CD4-positive, alpha-beta T cell treated with Interleukin-4 for 1 hour (primary cell): Measurements from ENCODE around the gene RBM19.

ENCODE experiments used
- DNase-seq, 2 donors: peaks; one replicate each; pipeline ENCODE4 v3.0.0-alpha.2; 2020 to 2022

The RBM19 gene

DNA sequence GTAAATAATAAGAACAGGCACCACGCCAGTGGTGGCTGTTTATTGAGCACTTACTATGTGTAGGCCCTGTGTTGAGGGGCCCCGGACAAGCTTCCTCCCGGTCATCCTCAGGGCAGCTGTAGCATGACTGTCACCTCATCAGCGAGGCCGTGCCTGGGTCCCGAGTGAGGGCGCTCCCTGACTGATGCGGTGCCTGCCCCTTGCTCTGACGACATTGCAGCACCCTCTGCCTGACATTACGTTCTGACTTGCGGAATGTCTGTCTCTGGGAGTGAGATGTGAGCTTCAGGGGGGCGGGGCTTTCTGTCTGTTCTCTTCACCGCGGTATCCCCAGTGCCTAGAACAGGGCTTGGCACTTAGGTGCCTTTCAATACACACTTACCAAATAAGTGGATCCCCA, 167.6 kb downstream of the RBM19 start:
- no peak for DNase-seq

- no peak for DNase-seq
Measured at GRCh38 chr12:113797535-113797868, 168.6 kb downstream of the RBM19 start.

DNA sequence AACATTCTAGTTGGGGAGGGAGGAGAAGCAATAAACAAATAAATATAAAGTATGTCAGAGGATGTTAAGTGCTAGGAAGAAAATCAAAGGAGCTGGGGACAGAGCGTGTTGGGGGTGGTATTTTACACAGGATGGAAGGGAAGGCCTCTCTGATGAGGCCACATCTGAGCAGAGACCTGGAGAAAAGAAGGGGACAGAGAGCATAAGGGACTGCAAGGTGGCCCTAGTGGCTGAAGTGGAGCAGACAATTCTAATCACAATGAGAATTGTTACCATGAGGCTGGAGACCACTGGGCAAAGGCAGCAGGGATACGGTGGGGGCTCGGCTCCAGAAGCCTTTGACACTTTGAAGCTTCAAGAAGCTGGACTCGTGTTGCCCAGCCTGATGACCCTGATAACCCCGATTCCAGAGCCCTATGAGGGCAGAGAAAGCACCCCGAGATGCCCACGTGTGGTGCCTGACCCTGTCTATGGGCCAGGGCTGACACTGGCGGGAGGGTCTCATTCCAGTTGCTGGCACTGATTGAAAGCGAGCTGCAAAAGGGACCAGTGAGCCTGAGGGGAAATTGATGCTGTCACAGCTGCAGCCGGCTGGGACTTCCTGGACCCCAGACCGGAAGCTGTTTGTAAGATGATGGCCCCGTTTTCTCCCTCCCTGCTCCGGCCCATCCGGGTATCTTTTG, 169.1 kb downstream of the RBM19 start:
- no peak for DNase-seq

GRCh38 chr12:113796066-113796827, 169.9 kb downstream of the RBM19 start:
- DNase-seq: no peak

- no peak for DNase-seq
Measured at GRCh38 chr12:113795445-113795844, 170.7 kb downstream of the RBM19 start.

DNA sequence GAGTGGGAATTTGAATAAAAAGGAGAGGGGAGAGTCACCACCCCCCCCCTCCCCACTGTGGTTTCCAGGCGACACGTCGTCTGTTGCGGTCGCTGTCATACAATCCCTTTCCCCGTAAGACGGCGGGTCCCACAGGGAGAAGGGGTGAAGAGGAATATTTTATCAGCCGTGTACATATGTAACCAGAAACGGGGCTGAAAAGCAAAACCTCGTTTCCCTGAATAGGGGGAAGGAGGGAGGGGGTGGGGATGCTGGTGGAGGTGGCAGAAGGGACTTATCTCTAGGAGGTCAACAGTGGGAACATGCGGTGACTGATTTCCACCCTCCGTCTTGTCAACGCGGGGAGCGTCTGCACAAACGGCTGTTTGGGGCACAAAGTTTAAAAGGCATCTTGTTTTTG, 171.4 kb downstream of the RBM19 start:
- no peak for DNase-seq

DNA sequence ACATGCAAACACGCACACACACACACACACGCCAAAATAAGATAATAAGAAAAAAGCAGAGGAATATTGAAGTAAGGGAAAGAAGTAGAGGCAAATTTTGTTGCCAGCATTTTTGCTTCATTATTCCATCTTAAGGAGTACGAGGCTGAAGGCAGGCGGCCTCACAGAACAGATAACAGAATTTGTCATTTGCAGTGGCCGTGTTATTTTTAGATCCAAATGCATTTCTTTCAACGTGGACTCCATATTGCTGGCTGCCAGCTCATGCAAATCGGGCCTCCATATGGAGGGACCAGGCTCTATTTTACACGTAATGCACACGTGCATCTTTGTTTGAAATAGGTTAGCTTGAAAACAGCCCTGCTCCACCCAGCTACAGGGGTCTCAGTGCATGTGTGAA, 172.9 kb downstream of the RBM19 start:
- DNase-seq: no peak

- no peak for DNase-seq
Measured at GRCh38 chr12:113792450-113792849, 173.7 kb downstream of the RBM19 start.

GRCh38 chr12:113788020-113788856, 177.9 kb downstream of the RBM19 start:
- DNase-seq: no peak

DNA sequence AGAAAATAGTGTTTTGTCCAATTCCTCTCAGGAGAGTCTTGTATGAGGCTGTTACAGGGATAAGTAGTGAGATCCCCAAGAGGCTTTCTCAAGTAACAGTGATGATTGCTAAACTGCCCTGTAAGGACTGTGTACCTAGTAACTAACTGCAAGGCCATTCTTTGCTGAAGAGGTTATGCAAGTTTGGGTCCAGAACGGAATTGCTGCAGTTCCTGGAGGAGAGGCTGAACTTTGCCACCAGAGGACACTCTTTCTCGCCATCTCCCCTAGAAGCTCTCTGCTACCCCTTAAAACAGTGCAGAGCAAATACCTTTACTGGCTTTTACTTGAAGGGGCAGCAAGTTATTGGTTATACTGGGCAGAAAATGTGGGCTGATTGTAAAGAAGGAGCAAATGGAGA, 180.0 kb downstream of the RBM19 start:
- no peak for DNase-seq

- no peak for DNase-seq
Measured at GRCh38 chr12:113783811-113784210, 182.3 kb downstream of the RBM19 start.

- DNase-seq: no peak
Measured at GRCh38 chr12:113782873-113783272, 183.3 kb downstream of the RBM19 start.

DNA sequence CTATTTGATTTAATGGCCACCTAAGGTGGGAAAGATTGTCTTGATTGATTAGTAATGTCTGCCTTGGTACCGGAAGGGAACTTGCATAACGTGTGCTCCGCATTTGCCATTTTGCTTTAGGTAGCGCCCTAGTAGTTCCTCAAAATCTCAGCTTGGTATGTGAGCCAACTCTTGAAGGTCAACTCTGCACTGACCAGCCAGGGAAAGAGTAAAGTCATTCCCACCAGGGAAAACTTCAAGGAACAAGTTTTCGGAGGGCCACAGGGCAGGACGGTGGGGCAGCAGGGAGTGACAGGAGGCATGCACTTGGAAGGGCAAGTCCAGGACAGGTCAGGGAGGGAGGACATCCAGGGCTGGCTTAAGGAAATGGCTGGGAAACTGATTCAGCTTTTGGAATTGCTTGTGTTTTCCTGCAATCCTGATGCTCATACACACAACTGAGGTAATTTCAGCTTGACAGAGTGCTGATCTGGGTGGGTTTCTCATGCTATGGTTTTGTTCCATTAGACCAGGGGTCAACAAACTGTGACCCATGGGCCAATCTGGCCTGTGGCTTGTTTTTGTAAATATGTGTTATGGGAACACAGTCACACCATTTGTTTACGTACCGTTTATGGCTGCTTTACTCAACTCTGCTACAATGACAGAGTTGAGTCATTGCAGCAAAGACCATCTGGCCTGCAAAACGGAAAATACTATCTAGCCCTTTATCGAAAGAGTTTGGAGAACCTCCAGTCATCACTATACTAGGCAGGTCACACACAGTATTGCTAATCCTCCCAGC, 184.5 kb downstream of the RBM19 start:
- no peak for DNase-seq

DNA sequence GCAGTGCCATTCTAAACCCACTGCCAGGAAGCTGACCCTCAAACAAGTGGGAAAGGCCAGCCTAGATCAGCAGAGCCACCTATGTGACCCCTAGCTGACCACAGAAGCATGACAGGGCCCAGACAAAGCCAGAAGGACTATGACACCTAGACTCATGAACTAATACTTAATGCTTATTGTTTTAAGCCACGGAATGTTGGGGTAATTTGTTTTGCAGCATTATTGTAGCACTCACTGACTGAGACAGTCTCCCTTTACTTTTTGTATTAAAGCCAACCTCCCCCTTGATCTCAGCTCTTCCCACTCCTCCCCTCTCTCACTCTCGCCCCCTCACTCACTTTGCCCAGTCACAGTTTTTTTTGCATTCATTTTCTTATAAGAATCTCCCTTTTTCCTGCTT, 186.4 kb downstream of the RBM19 start:
- no peak for DNase-seq

GRCh38 chr12:113778432-113779132, 187.5 kb downstream of the RBM19 start:
- no peak for DNase-seq

DNA sequence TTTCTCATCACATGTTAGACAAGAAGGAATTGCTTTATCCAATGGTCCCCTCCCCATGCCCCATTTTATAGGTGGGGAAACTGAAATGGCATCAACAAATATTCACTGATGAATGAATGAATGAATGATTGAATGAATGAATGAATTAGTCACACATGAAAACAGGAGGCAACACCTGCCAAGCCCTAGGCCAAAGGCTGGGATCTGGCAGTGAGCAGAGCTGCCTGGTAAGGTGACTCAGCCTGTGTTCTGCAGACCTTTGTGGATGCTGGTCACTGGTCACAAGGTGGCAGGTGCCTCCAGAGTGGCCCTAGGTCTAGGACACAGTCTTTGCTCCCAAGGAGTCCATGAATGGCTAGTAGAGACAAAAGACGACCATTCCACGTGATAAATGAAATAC, 188.4 kb downstream of the RBM19 start:
- DNase-seq: no peak

- DNase-seq: no peak
Measured at GRCh38 chr12:113776536-113776935, 189.6 kb downstream of the RBM19 start.

- DNase-seq: no peak
Measured at GRCh38 chr12:113774526-113774925, 191.6 kb downstream of the RBM19 start.

- DNase-seq: no peak
Measured at GRCh38 chr12:113772505-113773030, 193.6 kb downstream of the RBM19 start.

- DNase-seq: no peak
Measured at GRCh38 chr12:113770389-113770865, 195.7 kb downstream of the RBM19 start.

DNA sequence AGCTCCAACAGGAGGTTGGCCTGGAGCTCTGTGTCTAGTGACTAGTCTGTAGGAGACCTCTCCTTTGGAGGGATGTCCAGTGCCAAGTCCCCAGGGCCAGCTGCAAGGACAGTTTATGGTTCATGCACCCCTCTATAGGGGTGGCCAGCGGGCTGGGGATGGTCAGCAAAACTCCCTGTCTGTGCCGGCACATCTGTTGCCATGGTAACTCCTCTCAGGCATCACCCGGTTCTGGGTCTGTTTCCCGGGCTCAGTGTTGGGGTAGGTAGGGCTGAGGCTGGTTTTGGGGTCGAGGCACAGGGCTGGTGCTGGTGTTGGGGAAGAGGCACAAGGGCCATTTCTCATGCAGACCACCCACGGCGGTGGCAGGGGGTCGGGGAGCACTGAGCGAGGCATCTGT, 196.8 kb downstream of the RBM19 start:
- no peak for DNase-seq

DNA sequence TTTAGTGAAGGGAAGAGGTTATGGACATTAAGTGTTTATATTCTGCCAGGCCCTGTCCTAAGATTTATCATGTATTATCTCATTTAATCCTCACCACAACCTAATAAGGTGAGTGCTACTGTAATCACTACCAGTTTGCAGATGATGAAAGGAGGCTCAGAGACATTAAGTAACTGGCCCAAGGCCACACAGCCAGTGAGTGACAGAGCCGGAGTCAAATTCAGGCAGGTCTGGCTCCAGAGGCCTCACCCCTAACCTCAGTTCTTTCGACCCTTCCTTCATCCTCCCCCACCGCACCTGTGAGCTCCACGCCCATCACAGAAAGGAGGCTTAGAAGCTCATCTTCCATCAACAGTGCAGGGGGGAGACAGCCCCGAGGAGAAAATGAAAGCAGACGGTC, 197.3 kb downstream of the RBM19 start:
- DNase-seq: no peak
